Measurements from ENCODE around the gene SLC10A7. TPM values are rescaled to one million over a fixed set of nuclear protein-coding genes. Genes with fewer than 3 reads are reported as not detected.

Gene SLC10A7
- total and polyA plus RNA-seq, 2 experiments from 2014 or later = 0.81 to 4.3 TPM

DNA sequence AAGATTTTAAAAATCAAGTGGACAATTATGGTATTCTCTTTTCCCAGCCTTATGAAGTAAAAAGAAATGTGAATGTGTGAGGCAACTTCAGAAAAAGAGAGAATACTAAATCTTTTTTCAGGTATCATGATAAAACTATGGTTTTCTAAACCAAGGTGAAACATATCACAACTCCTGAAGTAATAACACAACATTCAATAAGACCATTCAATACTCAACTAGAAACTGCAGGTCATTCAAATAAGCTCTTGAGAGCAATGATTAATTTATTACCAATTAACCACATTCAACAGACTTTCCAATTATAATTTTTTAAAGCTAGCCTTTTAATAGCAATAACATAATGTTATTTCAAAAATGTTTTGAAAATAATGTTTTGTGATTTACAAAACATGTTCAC is 35.8 kb downstream of the SLC10A7 start:
- Mint-ChIP-seq H3K9me3 (peaks cover 10% of the 10 kb centered on the region), H3K27me3 (ENCODE audit: insufficient read depth, low read depth, poor library complexity) (no peaks in the 10 kb centered on the region), H3K4me1 (no peaks in the 10 kb centered on the region; the same call in 2 of the 3 replicates), H3K4me3 (no peak overlapping the region), H3K36me3 (ENCODE audit: low read depth) (peaks cover 5% of the 10 kb centered on the region; the same call in 2 of the 3 replicates), H3K27ac (no peak overlapping the region)
- no peak overlapping the region for H3K4me2 ChIP-seq
- no peaks in the 10 kb centered on the region; the same call in 1 of the 2 replicates for H3K36me3 ChIP-seq (ENCODE audit: insufficient read depth)
- ATAC-seq (no peak), DNase-seq (ENCODE audit: low spot score) (no peak)
- no peak overlapping the region for H2AFZ ChIP-seq
- H4K20me1 ChIP-seq (replicated peaks; ENCODE audit: insufficient read depth) = no peaks in the 10 kb centered on the region
- H3K4me1 ChIP-seq (ENCODE audit: insufficient read depth) = no peaks in the 10 kb centered on the region
- no peaks in the 10 kb centered on the region for H3K9me2 ChIP-seq (ENCODE audit: insufficient read depth)
- no peak overlapping the region for H3K4me3 ChIP-seq
- H3K79me2 ChIP-seq (replicated peaks; ENCODE audit: insufficient read depth) = no peaks in the 10 kb centered on the region
- no peaks in the 10 kb centered on the region for H3F3A ChIP-seq (replicated peaks; ENCODE audit: low read depth)
- TF ChIP-seq EZH2phosphoT487 (IDR thresholded peaks at IDR 0.05; ENCODE audit: unreplicated experiment) = no peak
- TF ChIP-seq CREB1 (CRISPR knock-in tag; IDR thresholded peaks at IDR 0.05; ENCODE audit: low read depth) = no peak
- TF ChIP-seq JUNB (IDR thresholded peaks at IDR 0.05; ENCODE audit: unreplicated experiment) = no peak
- TF ChIP-seq, protein P1, sequence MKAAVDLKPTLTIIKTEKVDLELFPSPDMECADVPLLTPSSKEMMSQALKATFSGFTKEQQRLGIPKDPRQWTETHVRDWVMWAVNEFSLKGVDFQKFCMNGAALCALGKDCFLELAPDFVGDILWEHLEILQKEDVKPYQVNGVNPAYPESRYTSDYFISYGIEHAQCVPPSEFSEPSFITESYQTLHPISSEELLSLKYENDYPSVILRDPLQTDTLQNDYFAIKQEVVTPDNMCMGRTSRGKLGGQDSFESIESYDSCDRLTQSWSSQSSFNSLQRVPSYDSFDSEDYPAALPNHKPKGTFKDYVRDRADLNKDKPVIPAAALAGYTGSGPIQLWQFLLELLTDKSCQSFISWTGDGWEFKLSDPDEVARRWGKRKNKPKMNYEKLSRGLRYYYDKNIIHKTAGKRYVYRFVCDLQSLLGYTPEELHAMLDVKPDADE (IDR thresholded peaks at IDR 0.05) = no peak
- no peak for TF ChIP-seq ZNF331 (CRISPR knock-in tag; IDR thresholded peaks at IDR 0.05; ENCODE audit: low read depth)
- no peak for TF ChIP-seq ZNF114 (CRISPR knock-in tag; IDR thresholded peaks at IDR 0.05)
- TF ChIP-seq STAT1 (IDR thresholded peaks at IDR 0.05; ENCODE audit: unreplicated experiment) = no peak
- no peak for TF ChIP-seq EZH2 (IDR thresholded peaks at IDR 0.05; ENCODE audit: low read depth, unreplicated experiment)
- TF ChIP-seq, protein P2, sequence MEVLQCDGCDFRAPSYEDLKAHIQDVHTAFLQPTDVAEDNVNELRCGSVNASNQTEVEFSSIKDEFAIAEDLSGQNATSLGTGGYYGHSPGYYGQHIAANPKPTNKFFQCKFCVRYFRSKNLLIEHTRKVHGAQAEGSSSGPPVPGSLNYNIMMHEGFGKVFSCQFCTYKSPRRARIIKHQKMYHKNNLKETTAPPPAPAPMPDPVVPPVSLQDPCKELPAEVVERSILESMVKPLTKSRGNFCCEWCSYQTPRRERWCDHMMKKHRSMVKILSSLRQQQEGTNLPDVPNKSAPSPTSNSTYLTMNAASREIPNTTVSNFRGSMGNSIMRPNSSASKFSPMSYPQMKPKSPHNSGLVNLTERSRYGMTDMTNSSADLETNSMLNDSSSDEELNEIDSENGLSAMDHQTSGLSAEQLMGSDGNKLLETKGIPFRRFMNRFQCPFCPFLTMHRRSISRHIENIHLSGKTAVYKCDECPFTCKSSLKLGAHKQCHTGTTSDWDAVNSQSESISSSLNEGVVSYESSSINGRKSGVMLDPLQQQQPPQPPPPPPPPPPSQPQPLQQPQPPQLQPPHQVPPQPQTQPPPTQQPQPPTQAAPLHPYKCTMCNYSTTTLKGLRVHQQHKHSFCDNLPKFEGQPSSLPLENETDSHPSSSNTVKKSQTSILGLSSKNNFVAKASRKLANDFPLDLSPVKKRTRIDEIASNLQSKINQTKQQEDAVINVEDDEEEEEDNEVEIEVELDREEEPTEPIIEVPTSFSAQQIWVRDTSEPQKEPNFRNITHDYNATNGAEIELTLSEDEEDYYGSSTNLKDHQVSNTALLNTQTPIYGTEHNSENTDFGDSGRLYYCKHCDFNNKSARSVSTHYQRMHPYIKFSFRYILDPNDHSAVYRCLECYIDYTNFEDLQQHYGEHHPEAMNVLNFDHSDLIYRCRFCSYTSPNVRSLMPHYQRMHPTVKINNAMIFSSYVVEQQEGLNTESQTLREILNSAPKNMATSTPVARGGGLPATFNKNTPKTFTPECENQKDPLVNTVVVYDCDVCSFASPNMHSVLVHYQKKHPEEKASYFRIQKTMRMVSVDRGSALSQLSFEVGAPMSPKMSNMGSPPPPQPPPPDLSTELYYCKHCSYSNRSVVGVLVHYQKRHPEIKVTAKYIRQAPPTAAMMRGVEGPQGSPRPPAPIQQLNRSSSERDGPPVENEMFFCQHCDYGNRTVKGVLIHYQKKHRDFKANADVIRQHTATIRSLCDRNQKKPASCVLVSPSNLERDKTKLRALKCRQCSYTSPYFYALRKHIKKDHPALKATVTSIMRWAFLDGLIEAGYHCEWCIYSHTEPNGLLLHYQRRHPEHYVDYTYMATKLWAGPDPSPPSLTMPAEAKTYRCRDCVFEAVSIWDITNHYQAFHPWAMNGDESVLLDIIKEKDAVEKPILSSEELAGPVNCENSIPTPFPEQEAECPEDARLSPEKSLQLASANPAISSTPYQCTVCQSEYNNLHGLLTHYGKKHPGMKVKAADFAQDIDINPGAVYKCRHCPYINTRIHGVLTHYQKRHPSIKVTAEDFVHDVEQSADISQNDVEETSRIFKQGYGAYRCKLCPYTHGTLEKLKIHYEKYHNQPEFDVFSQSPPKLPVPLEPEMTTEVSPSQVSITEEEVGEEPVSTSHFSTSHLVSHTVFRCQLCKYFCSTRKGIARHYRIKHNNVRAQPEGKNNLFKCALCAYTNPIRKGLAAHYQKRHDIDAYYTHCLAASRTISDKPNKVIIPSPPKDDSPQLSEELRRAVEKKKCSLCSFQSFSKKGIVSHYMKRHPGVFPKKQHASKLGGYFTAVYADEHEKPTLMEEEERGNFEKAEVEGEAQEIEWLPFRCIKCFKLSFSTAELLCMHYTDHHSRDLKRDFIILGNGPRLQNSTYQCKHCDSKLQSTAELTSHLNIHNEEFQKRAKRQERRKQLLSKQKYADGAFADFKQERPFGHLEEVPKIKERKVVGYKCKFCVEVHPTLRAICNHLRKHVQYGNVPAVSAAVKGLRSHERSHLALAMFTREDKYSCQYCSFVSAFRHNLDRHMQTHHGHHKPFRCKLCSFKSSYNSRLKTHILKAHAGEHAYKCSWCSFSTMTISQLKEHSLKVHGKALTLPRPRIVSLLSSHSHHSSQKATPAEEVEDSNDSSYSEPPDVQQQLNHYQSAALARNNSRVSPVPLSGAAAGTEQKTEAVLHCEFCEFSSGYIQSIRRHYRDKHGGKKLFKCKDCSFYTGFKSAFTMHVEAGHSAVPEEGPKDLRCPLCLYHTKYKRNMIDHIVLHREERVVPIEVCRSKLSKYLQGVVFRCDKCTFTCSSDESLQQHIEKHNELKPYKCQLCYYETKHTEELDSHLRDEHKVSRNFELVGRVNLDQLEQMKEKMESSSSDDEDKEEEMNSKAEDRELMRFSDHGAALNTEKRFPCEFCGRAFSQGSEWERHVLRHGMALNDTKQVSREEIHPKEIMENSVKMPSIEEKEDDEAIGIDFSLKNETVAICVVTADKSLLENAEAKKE (CRISPR knock-in tag; IDR thresholded peaks at IDR 0.05) = no peak
- no peak for TF ChIP-seq POLR2AphosphoS5 (IDR thresholded peaks at IDR 0.05; ENCODE audit: low read depth)
- TF ChIP-seq, protein P3, sequence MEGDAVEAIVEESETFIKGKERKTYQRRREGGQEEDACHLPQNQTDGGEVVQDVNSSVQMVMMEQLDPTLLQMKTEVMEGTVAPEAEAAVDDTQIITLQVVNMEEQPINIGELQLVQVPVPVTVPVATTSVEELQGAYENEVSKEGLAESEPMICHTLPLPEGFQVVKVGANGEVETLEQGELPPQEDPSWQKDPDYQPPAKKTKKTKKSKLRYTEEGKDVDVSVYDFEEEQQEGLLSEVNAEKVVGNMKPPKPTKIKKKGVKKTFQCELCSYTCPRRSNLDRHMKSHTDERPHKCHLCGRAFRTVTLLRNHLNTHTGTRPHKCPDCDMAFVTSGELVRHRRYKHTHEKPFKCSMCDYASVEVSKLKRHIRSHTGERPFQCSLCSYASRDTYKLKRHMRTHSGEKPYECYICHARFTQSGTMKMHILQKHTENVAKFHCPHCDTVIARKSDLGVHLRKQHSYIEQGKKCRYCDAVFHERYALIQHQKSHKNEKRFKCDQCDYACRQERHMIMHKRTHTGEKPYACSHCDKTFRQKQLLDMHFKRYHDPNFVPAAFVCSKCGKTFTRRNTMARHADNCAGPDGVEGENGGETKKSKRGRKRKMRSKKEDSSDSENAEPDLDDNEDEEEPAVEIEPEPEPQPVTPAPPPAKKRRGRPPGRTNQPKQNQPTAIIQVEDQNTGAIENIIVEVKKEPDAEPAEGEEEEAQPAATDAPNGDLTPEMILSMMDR (conservative IDR thresholded peaks at IDR 0.05; ENCODE audit: low read depth in 2 of 2) = no peak
- no peak for TF ChIP-seq NANOG (IDR thresholded peaks at IDR 0.05; ENCODE audit: borderline replicate concordance)
- TF ChIP-seq, protein P4, sequence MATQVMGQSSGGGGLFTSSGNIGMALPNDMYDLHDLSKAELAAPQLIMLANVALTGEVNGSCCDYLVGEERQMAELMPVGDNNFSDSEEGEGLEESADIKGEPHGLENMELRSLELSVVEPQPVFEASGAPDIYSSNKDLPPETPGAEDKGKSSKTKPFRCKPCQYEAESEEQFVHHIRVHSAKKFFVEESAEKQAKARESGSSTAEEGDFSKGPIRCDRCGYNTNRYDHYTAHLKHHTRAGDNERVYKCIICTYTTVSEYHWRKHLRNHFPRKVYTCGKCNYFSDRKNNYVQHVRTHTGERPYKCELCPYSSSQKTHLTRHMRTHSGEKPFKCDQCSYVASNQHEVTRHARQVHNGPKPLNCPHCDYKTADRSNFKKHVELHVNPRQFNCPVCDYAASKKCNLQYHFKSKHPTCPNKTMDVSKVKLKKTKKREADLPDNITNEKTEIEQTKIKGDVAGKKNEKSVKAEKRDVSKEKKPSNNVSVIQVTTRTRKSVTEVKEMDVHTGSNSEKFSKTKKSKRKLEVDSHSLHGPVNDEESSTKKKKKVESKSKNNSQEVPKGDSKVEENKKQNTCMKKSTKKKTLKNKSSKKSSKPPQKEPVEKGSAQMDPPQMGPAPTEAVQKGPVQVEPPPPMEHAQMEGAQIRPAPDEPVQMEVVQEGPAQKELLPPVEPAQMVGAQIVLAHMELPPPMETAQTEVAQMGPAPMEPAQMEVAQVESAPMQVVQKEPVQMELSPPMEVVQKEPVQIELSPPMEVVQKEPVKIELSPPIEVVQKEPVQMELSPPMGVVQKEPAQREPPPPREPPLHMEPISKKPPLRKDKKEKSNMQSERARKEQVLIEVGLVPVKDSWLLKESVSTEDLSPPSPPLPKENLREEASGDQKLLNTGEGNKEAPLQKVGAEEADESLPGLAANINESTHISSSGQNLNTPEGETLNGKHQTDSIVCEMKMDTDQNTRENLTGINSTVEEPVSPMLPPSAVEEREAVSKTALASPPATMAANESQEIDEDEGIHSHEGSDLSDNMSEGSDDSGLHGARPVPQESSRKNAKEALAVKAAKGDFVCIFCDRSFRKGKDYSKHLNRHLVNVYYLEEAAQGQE (IDR thresholded peaks at IDR 0.05; ENCODE audit: unreplicated experiment) = no peak
- no peak overlapping the region for H3K27ac ChIP-seq (ENCODE audit: low read depth)
- H3K27me3 ChIP-seq (ENCODE audit: insufficient read depth) = no peaks in the 10 kb centered on the region

Measured in GM23338 (cell line).